Duodenal mucosa (tissue), 2 donors: ENCODE data around the gene TAF1C.
"Not testable (repeated sequence)": the region's sequence is repeated elsewhere in the genome, so short reads cannot be mapped to it uniquely, and the experiment has no call there.

Experiments used
- H3K27ac ChIP-seq: one replicate; pipeline ENCODE4 v1.7.0; 2013; ENCODE audit warnings: low read depth, low read length
- H3K27me3 ChIP-seq, 2 donors: one replicate each; pipeline ENCODE4 v1.7.0; 2013; ENCODE audit warnings: low read length in 2 of 2, control low read depth in 1 of 2; ENCODE audit not compliant: insufficient read depth in 2 of 2, control insufficient read depth in 1 of 2
- H3K36me3 ChIP-seq, 2 donors: one replicate each; pipeline ENCODE4 v1.7.0; 2013; ENCODE audit warnings: low read length in 2 of 2, control low read depth in 1 of 2; ENCODE audit not compliant: insufficient read depth in 2 of 2, control insufficient read depth in 1 of 2
- H3K4me1 ChIP-seq, 2 donors: one replicate each; pipeline ENCODE4 v1.7.0; 2013; ENCODE audit warnings: low read length in 2 of 2, control low read depth in 1 of 2; ENCODE audit not compliant: insufficient read depth in 2 of 2, control insufficient read depth in 1 of 2
- H3K4me3 ChIP-seq, 2 donors: one replicate each; pipeline ENCODE4 v1.7.0; 2013; ENCODE audit warnings: low read length in 2 of 2, low read depth in 1 of 2
- H3K9ac ChIP-seq, 2 donors: one replicate each; pipeline ENCODE4 v1.7.0; 2013; ENCODE audit warnings: low read length in 2 of 2, low read depth in 1 of 2
- H3K9me3 ChIP-seq, 2 donors: one replicate each; pipeline ENCODE4 v1.7.0; 2013; ENCODE audit warnings: low read length in 2 of 2, control low read depth in 1 of 2; ENCODE audit not compliant: control insufficient read depth in 1 of 2

The TAF1C gene

GRCh38 chr16:84212631-84213030 lies 25.8 kb upstream of the TAF1C start:
- H3K27me3 ChIP-seq = no peaks in the 10 kb centered on the region
- H3K9me3 ChIP-seq = no peaks in the 10 kb centered on the region

GRCh38 chr16:84212154-84212553 lies 25.3 kb upstream of the TAF1C start:
- H3K4me1 ChIP-seq = no peaks in the 10 kb centered on the region
- no peak overlapping the region for H3K4me3 ChIP-seq
- no peak overlapping the region for H3K27ac ChIP-seq
- H3K27me3 ChIP-seq = no peaks in the 10 kb centered on the region
- H3K9me3 ChIP-seq = no peaks in the 10 kb centered on the region
- no peak overlapping the region for H3K9ac ChIP-seq
- no peaks in the 10 kb centered on the region for H3K36me3 ChIP-seq

More at GRCh38 chr16:84212631-84213030, 25.8 kb upstream of the TAF1C start:
- Histone ChIP-seq H3K27ac (no peak overlapping the region), H3K4me1 (no peaks in the 10 kb centered on the region), H3K36me3 (no peaks in the 10 kb centered on the region), H3K4me3 (no peak overlapping the region), H3K9ac (no peak overlapping the region)

GRCh38 chr16:84209989-84210388 lies 23.1 kb upstream of the TAF1C start:
- no peaks in the 10 kb centered on the region for H3K36me3 ChIP-seq
- no peak overlapping the region for H3K4me3 ChIP-seq
- H3K4me1 ChIP-seq = no peaks in the 10 kb centered on the region
- no peak overlapping the region for H3K9ac ChIP-seq
- no peak overlapping the region for H3K27ac ChIP-seq
- H3K27me3 ChIP-seq = no peaks in the 10 kb centered on the region
- no peaks in the 10 kb centered on the region for H3K9me3 ChIP-seq

- no peak overlapping the region for H3K9ac ChIP-seq
- H3K27me3 ChIP-seq = no peaks in the 10 kb centered on the region
- no peaks in the 10 kb centered on the region for H3K36me3 ChIP-seq
- no peaks in the 10 kb centered on the region for H3K4me1 ChIP-seq
- no peak overlapping the region for H3K4me3 ChIP-seq
- H3K9me3 ChIP-seq = no peaks in the 10 kb centered on the region
- H3K27ac ChIP-seq = no peak overlapping the region
Measured at GRCh38 chr16:84207879-84208278, 21.0 kb upstream of the TAF1C start.

- Histone ChIP-seq H3K4me3 (no peak overlapping the region), H3K9ac (no peak overlapping the region), H3K36me3 (no peaks in the 10 kb centered on the region), H3K4me1 (no peaks in the 10 kb centered on the region), H3K27ac (no peak overlapping the region), H3K9me3 (no peaks in the 10 kb centered on the region), H3K27me3 (no peaks in the 10 kb centered on the region)
Measured at GRCh38 chr16:84207251-84207650, 20.4 kb upstream of the TAF1C start.

GRCh38 chr16:84205976-84206691 lies 19.3 kb upstream of the TAF1C start:
- no peak overlapping the region for H3K9ac ChIP-seq
- H3K36me3 ChIP-seq = no peaks in the 10 kb centered on the region
- no peaks in the 10 kb centered on the region for H3K4me1 ChIP-seq
- no peak overlapping the region for H3K4me3 ChIP-seq
- no peak overlapping the region for H3K27ac ChIP-seq
- no peaks in the 10 kb centered on the region for H3K27me3 ChIP-seq
- no peaks in the 10 kb centered on the region for H3K9me3 ChIP-seq

GRCh38 chr16:84205123-84205522 lies 18.3 kb upstream of the TAF1C start:
- not testable (repeated sequence) for H3K9ac ChIP-seq, H3K4me1 ChIP-seq, H3K27me3 ChIP-seq, H3K27ac ChIP-seq, H3K4me3 ChIP-seq, H3K9me3 ChIP-seq, H3K36me3 ChIP-seq

GRCh38 chr16:84204551-84204950 lies 17.7 kb upstream of the TAF1C start:
- H3K4me3 ChIP-seq, H3K27ac ChIP-seq, H3K9ac ChIP-seq, H3K9me3 ChIP-seq, H3K36me3 ChIP-seq, H3K27me3 ChIP-seq, H3K4me1 ChIP-seq: not testable (repeated sequence)

- no peak overlapping the region for H3K9ac ChIP-seq
- no peak overlapping the region for H3K4me3 ChIP-seq
Measured at GRCh38 chr16:84199861-84200260, 13.0 kb upstream of the TAF1C start.

GRCh38 chr16:84199097-84199496 lies 12.2 kb upstream of the TAF1C start:
- no peak overlapping the region for H3K27ac ChIP-seq
- H3K36me3 ChIP-seq = no peaks in the 10 kb centered on the region
- no peaks in the 10 kb centered on the region for H3K4me1 ChIP-seq
- peaks cover 0 to 2% of the 10 kb centered on the region in 2 donors for H3K27me3 ChIP-seq
- no peak overlapping the region for H3K4me3 ChIP-seq
- H3K9ac ChIP-seq = no peak overlapping the region
- no peaks in the 10 kb centered on the region for H3K9me3 ChIP-seq

More at GRCh38 chr16:84199861-84200260, 13.0 kb upstream of the TAF1C start:
- Histone ChIP-seq H3K9me3 (no peaks in the 10 kb centered on the region), H3K27ac (no peak overlapping the region), H3K4me1 (no peaks in the 10 kb centered on the region), H3K36me3 (no peaks in the 10 kb centered on the region), H3K27me3 (peaks cover 0 to 2% of the 10 kb centered on the region in 2 donors)
